HCT116 (cell line): Measurements from ENCODE around the gene SPATC1L. TPM values are rescaled to one million over a fixed set of nuclear protein-coding genes. Genes with fewer than 3 reads are reported as not detected.

Source experiments
- ATAC-seq: fragments of 200-7000 bp; cut with Tn5 transposase; 2 replicates; pipeline ENCODE4 v1.9.1; 2020; ENCODE audit warnings: mild to moderate bottlenecking, moderate library complexity
- BruUV-seq: library from RNA; stranded (reverse); fragments of 400-500 nt; replicated peaks from 2 replicates; lab custom pipeline; 2021; lab: Mats Ljungman, UMichigan
- CTCF ChIA-PET: fragments of 300-600 bp; sonication (Branson Sonifier 250); formaldehyde crosslinking; loops from one replicate; lab custom pipeline; 2021; ENCODE audit warnings: antibody characterized with exemption; lab: Charles Lee
- POLR2A ChIA-PET: fragments of 300-600, 350-600 bp; sonication (Branson Sonifier 250); formaldehyde crosslinking; loops from one replicate; lab custom pipeline; 2021; ENCODE audit warnings: antibody characterized with exemption; lab: Charles Lee
- RAD21 ChIA-PET, 2 experiments: fragments of 300-600 bp; sonication (Branson Sonifier 250); formaldehyde crosslinking; loops; one replicate each; lab custom pipeline; 2023; ENCODE audit warnings: low total read pairs in 2 of 2; ENCODE audit not compliant: uncharacterized antibody in 2 of 2, unreplicated experiment in 2 of 2, low non-redundant PET in 1 of 2; lab: Charles Lee
- DNase-seq: peaks from one replicate; pipeline ENCODE4 v3.0.0-alpha.2; 2010; ENCODE audit warnings: low read depth, low spot score
- H2AFZ ChIP-seq: fragments of 200-600 bp; shearing (Covaris generic), sonication (generic); 2 replicates; pipeline ENCODE4 v1.6.1; 2017; ENCODE audit warnings: low read depth, mixed run types, mixed read lengths, antibody characterized with exemption, low read length; ENCODE audit not compliant: poor library complexity, severe bottlenecking
- H3K27ac ChIP-seq: 2 replicates; pipeline ENCODE4 v1.5.1; 2012; ENCODE audit warnings: low read depth, low read length
- H3K27me3 ChIP-seq: fragments of 200-600 bp; sonication (generic); 2 replicates; pipeline ENCODE4 v1.6.1; 2016; ENCODE audit warnings: mixed run types, low read length, mixed read lengths; ENCODE audit not compliant: insufficient read depth
- H3K36me3 ChIP-seq, 2 experiments: fragments of 200-500 bp in 1 of 2; fragments of 200-600 bp in 1 of 2; sonication (Bioruptor generic) in 1 of 2; sonication (generic) in 1 of 2; 2 replicates each; pipeline versions ENCODE4 v1.5.1 to v1.6.1; 2014 to 2016; ENCODE audit warnings: low read length in 2 of 2, inconsistent platforms in 1 of 2, mixed read lengths in 1 of 2, mixed run types in 1 of 2; ENCODE audit not compliant: insufficient read depth in 2 of 2, control insufficient read depth in 1 of 2
- H3K4me1 ChIP-seq, 2 experiments: fragments of 200-600 bp in 1 of 2; sonication (generic) in 1 of 2; 2 replicates each; pipeline versions ENCODE4 v1.5.1 to v1.6.1; 2012 to 2017; ENCODE audit warnings: low read length in 2 of 2, inconsistent platforms in 1 of 2, mild to moderate bottlenecking in 1 of 2, mixed read lengths in 1 of 2, mixed run types in 1 of 2, moderate library complexity in 1 of 2; ENCODE audit not compliant: insufficient read depth in 2 of 2, control insufficient read depth in 1 of 2
- H3K4me2 ChIP-seq: fragments of 200-600 bp; sonication (generic); 2 replicates; pipeline ENCODE4 v1.6.1; 2017; ENCODE audit warnings: mixed run types, low read length, mixed read lengths
- H3K4me3 ChIP-seq, 2 experiments: fragments of 200-600 bp in 1 of 2; sonication (generic) in 1 of 2; replicated peaks in 1 of 2; 2 replicates each; pipeline ENCODE4 v1.5.1; 2011 to 2016; ENCODE audit warnings: low read length in 2 of 2, control low read depth in 1 of 2, low read depth in 1 of 2, mild to moderate bottlenecking in 1 of 2, mixed read lengths in 1 of 2, mixed run types in 1 of 2
- H3K79me2 ChIP-seq: fragments of 200-600 bp; sonication (generic); 2 replicates; pipeline ENCODE4 v1.6.1; 2017; ENCODE audit warnings: mild to moderate bottlenecking, mixed run types, low read length, moderate library complexity, mixed read lengths; ENCODE audit not compliant: insufficient read depth
- H3K9ac ChIP-seq: fragments of 200-600 bp; sonication (generic); 2 replicates; pipeline ENCODE4 v1.6.1; 2016; ENCODE audit warnings: low read length, mixed read lengths
- H3K9me2 ChIP-seq: fragments of 200-600 bp; sonication (generic), shearing (Covaris generic); 2 replicates; pipeline ENCODE4 v1.6.1; 2017; ENCODE audit warnings: mixed run types, mild to moderate bottlenecking, moderate library complexity; ENCODE audit not compliant: insufficient read depth
- H3K9me3 ChIP-seq, 2 experiments: fragments of 200-500 bp in 1 of 2; fragments of 200-600 bp in 1 of 2; sonication (Bioruptor generic) in 1 of 2; sonication (generic) in 1 of 2; 2 replicates each; pipeline ENCODE4 v1.6.1; 2014 to 2017; ENCODE audit warnings: low read length in 2 of 2, mixed read lengths in 2 of 2, inconsistent platforms in 1 of 2, low read depth in 1 of 2, mild to moderate bottlenecking in 1 of 2, mixed run types in 1 of 2, moderate library complexity in 1 of 2; ENCODE audit not compliant: control insufficient read depth in 1 of 2, insufficient read depth in 1 of 2
- H4K20me1 ChIP-seq: fragments of 200-600 bp; sonication (generic), shearing (Covaris generic); 2 replicates; pipeline ENCODE4 v1.6.1; 2017; ENCODE audit warnings: mixed run types, mild to moderate bottlenecking, moderate library complexity; ENCODE audit not compliant: insufficient read depth
- ELF1 ChIP-seq: IDR thresholded peaks from 2 replicates; pipeline ENCODE4 v1.6.1; 2012; ENCODE audit warnings: low read depth, borderline replicate concordance
- EZH2phosphoT487 ChIP-seq: fragments of 200-600 bp; IDR thresholded peaks from 2 replicates; pipeline ENCODE4 v1.6.1; 2018; ENCODE audit warnings: antibody characterized with exemption, borderline replicate concordance
- SP1 ChIP-seq: IDR thresholded peaks from 2 replicates; pipeline ENCODE4 v1.6.1; 2012; ENCODE audit warnings: low read depth
- SRF ChIP-seq: IDR thresholded peaks from 2 replicates; pipeline ENCODE4 v1.6.1; 2012; ENCODE audit warnings: low read depth
- YY1 ChIP-seq: IDR thresholded peaks from 2 replicates; pipeline ENCODE4 v1.6.1; 2011; ENCODE audit warnings: low read length, low read depth, moderate library complexity, mild to moderate bottlenecking; ENCODE audit not compliant: insufficient replicate concordance; ENCODE audit errors: extremely low read depth
- ZBTB33 ChIP-seq: IDR thresholded peaks from 2 replicates; pipeline ENCODE4 v1.6.1; 2011; ENCODE audit warnings: mild to moderate bottlenecking, low read length, moderate library complexity; ENCODE audit not compliant: insufficient replicate concordance; ENCODE audit errors: extremely low read depth
- ZNF274 ChIP-seq: fragments of 200-500 bp; sonication (Bioruptor generic); IDR thresholded peaks from 2 replicates; pipeline ENCODE4 v1.6.1; 2014; ENCODE audit warnings: mild to moderate bottlenecking, low read depth, low read length, inconsistent platforms
- intact Hi-C: fragments of 100-400 bp; cut with micrococcal nuclease; formaldehyde crosslinking; loops from 2 replicates; pipeline ENCODE4 v1.10.0; 2022
- total RNA-seq: library from RNA; stranded (reverse); gene quantifications from one replicate; pipeline ENCODE4 v1.2.1, GENCODE V29; 2021; ENCODE audit not compliant: unreplicated experiment
- TF ChIP-seq, protein P1 (sequence below): IDR thresholded peaks from 2 replicates; pipeline ENCODE4 v1.6.1; 2012

The SPATC1L gene
- total RNA-seq, 1 experiment from 2014 or later = 1.3 TPM

GRCh38 chr21:46116776-46117585 is 67.3 kb downstream of the SPATC1L start:
- Histone ChIP-seq H3K36me3 (peaks cover 6 to 18% of the 10 kb centered on the region in 2 experiments; a peak in 3 of 4 replicates), H3K9me3 (no peaks in the 10 kb centered on the region; a peak in 2 of 4 replicates), H3K27me3 (no peaks in the 10 kb centered on the region), H3K79me2 (no peaks in the 10 kb centered on the region), H3K4me2 (no peak overlapping the region), H3K27ac (no peak overlapping the region), H3K9ac (no peak overlapping the region), H3K4me1 (no peaks in the 10 kb centered on the region), H3K9me2 (no peaks in the 10 kb centered on the region), H3K4me3 (no peak overlapping the region), H4K20me1 (no peaks in the 10 kb centered on the region), H2AFZ (no peak overlapping the region)
- no peak for DNase-seq
- ChIA-PET RAD21 (no interaction called here), CTCF (no interaction called here), POLR2A (no interaction called here)
- no peak for TF ChIP-seq SRF
- TF ChIP-seq YY1 = no peak
- no peak for TF ChIP-seq SP1
- no peak for TF ChIP-seq EZH2phosphoT487
- no peak for TF ChIP-seq ELF1
- TF ChIP-seq ZBTB33 = no peak
- TF ChIP-seq ZNF274 = no peak
- TF ChIP-seq, protein P1, sequence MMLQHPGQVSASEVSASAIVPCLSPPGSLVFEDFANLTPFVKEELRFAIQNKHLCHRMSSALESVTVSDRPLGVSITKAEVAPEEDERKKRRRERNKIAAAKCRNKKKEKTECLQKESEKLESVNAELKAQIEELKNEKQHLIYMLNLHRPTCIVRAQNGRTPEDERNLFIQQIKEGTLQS = no peak
- intact Hi-C loops = no loop called here
- BruUV-seq = no TSS peak
- no peak for ATAC-seq
